OCI-LY7 (cell line): Measurements from ENCODE around the gene IGFALS.

Experiments used
- CTCF ChIP-seq: fragments of 200-600 bp; sonication (generic); conservative IDR thresholded peaks from 2 replicates; pipeline ENCODE4 v1.5.1; 2014; ENCODE audit warnings: mild to moderate bottlenecking, antibody characterized with exemption, low read length, moderate library complexity, mixed read lengths
- EZH2phosphoT487 ChIP-seq: fragments of 200-600 bp; sonication (generic); IDR thresholded peaks from 2 replicates; pipeline ENCODE4 v1.6.1; 2018; ENCODE audit warnings: low read depth, borderline replicate concordance, mild to moderate bottlenecking, mixed run types, antibody characterized with exemption, low read length, moderate library complexity, mixed read lengths

- TF ChIP-seq CTCF = no peak
- no peak for TF ChIP-seq EZH2phosphoT487
These were observed 31.8 kb downstream of the IGFALS start for GRCh38 chr16:1761751-1762150.
